ENCODE measurements around the gene ACP4.

- TF ChIP-seq ELF1 (CRISPR knock-in tag; IDR thresholded peaks at IDR 0.05) (no peak), USF2 (IDR thresholded peaks at IDR 0.05; ENCODE audit: low read depth, low read length) (no peak), USF2 (CRISPR knock-in tag; IDR thresholded peaks at IDR 0.05; ENCODE audit: borderline replicate concordance) (no peak), YY1 (IDR thresholded peaks at IDR 0.05; ENCODE audit: insufficient read depth, insufficient replicate concordance, low read depth, low read length) (no peak)
These were observed 4.9 kb upstream of the ACP4 start for GRCh38 chr19:50785329-50785728.

Data from HepG2 (cell line).